Adrenal gland (tissue), 12 donors: Measurements from ENCODE around the gene SECISBP2. TPM values are rescaled to one million over a fixed set of nuclear protein-coding genes. Genes with fewer than 3 reads are reported as not detected.
A peak's percentile ranks its signal among the peaks of the same experiment; 100 is the strongest.

Experiments
- DNase-seq, 7 donors: peaks; one replicate each; pipeline ENCODE4 v3.0.0-alpha.2; 2019 to 2020
- H3K27ac ChIP-seq, 5 donors: fragments of 200-600 bp; sonication (generic) in 4 of 5; 1 replicate in 3 of 5; 2 replicates in 2 of 5; pipeline versions ENCODE4 v1.5.1 to v1.8.0; 2016 to 2020; ENCODE audit warnings: mild to moderate bottlenecking in 1 of 5
- H3K27me3 ChIP-seq: fragments of 200-600 bp; 2 replicates; pipeline ENCODE4 v1.8.0; 2021
- H3K36me3 ChIP-seq, 2 donors: fragments of 200-600 bp; replicated peaks in 1 of 2; 1 replicate in 1 of 2; 2 replicates in 1 of 2; pipeline versions ENCODE4 v1.5.1 to v1.8.0; 2018 to 2022
- H3K4me1 ChIP-seq, 2 donors: fragments of 200-600 bp; replicated peaks in 1 of 2; 1 replicate in 1 of 2; 2 replicates in 1 of 2; pipeline versions ENCODE4 v1.5.1 to v1.8.0; 2018 to 2021
- H3K4me3 ChIP-seq, 4 donors: fragments of 200-600 bp; sonication (generic) in 3 of 4; one replicate each; pipeline ENCODE4 v1.5.1; 2016 to 2018
- H3K9me3 ChIP-seq, 3 donors: fragments of 200-600 bp; sonication (generic) in 1 of 3; replicated peaks in 1 of 3; 1 replicate in 2 of 3; 2 replicates in 1 of 3; pipeline versions ENCODE4 v1.5.1 to v1.8.0; 2016 to 2021
- POLR2A ChIP-seq, 2 donors: fragments of 450-650 bp; IDR thresholded peaks; one replicate each; pipeline ENCODE4 v1.6.1; 2017; ENCODE audit warnings: antibody characterized with exemption in 2 of 2, mild to moderate bottlenecking in 2 of 2, moderate library complexity in 1 of 2
- WGBS, 4 donors: extraction: QIAGEN DNeasy Blood & Tissue Kit in 2 of 4; methylation state at CpG; one replicate each; pipeline versions ENCODE4 v1.1.5 to v1.1.7; 2013 to 2017; 5-methylcytosine and 5-hydroxymethylcytosine counted together
- intact Hi-C, 2 donors: fragments of 100-400 bp; cut with DNase I; formaldehyde crosslinking; loops; one replicate each; pipeline versions ENCODE4 v1.14.1 to v1.15.0; 2022 to 2023
- polyA plus RNA-seq, 3 donors: library from polyadenylated mRNA; stranded (reverse); fragments of 200-250 nt in 2 of 3; fragments of 350-450 nt in 1 of 3; fragmentation: Illumina TruSeq in 1 of 3; extraction: RNeasy Lipid Tissue Mini Kit (QIAGEN cat#74804) in 1 of 3; gene quantifications; one replicate each; pipeline ENCODE4 v1.2.3, GENCODE V29; 2013 to 2014
- total RNA-seq, 9 donors: library from RNA; depleted of rRNA in 4 of 9; stranded (reverse); fragments of >200 nt in 4 of 9; fragments of 120-200 nt in 1 of 9; fragmentation: NEBNext Ultra II Directional in 1 of 9; extraction: Animal tissue kit (Norgen Biotek cat#: 25700) in 1 of 9; gene quantifications; one replicate each; pipeline versions ENCODE4 v1.1.0 to v1.2.4, GENCODE V29; 2013 to 2023
- TF ChIP-seq, protein P1 (sequence below), 6 experiments: fragments of 450-650 bp in 4 of 6; fragments of 200-600 bp in 2 of 6; sonication (generic) in 1 of 6; IDR thresholded peaks; 1 replicate in 5 of 6; 2 replicates in 1 of 6; pipeline versions ENCODE4 v1.5.1 to v1.8.0; 2016 to 2021; ENCODE audit warnings: antibody characterized with exemption in 6 of 6, mild to moderate bottlenecking in 2 of 6, moderate library complexity in 1 of 6
- donor health status: healthy with polysubstance abuse.
- donor health status: Bipolar disorder and iron deficiency.
- donor health status: DM: yes; HTN: yes; CAD: no.
- donor health status: DM: no; HTN: no; CAD: no.
- donor health status: DM: no; HTN: no; CAD: no.
- donor health status: DM: yes; HTN: yes; CAD: no.

Gene SECISBP2
- total and polyA plus RNA-seq, 12 donors = 31.7 to 76.1 (median 46.8) TPM

DNA sequence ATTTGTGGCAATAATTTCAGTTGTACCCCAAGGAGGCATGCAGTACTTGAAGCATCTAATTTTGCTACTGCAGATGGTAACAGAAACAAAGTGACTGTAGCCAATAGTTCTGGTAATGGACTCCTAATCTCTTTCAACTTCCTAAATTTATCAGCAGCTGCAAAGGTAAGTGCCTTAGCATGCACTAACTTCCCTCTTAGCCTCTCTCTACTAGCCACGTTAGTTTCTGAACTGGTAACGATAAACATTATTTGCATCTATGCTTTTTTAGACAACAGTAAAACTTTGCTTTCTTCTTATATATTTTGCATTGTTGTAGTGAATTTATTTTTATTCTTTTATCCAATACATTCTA lies 13.5 kb upstream of the SECISBP2 start:
- TF ChIP-seq POLR2A (IDR thresholded peaks at IDR 0.05) = no peak
- TF ChIP-seq, protein P1, sequence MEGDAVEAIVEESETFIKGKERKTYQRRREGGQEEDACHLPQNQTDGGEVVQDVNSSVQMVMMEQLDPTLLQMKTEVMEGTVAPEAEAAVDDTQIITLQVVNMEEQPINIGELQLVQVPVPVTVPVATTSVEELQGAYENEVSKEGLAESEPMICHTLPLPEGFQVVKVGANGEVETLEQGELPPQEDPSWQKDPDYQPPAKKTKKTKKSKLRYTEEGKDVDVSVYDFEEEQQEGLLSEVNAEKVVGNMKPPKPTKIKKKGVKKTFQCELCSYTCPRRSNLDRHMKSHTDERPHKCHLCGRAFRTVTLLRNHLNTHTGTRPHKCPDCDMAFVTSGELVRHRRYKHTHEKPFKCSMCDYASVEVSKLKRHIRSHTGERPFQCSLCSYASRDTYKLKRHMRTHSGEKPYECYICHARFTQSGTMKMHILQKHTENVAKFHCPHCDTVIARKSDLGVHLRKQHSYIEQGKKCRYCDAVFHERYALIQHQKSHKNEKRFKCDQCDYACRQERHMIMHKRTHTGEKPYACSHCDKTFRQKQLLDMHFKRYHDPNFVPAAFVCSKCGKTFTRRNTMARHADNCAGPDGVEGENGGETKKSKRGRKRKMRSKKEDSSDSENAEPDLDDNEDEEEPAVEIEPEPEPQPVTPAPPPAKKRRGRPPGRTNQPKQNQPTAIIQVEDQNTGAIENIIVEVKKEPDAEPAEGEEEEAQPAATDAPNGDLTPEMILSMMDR (IDR thresholded peaks at IDR 0.05) = no peak
- Histone ChIP-seq H3K4me1 (peaks cover 0 to 6% of the 10 kb centered on the region in 2 donors), H3K4me3 (no peak overlapping the region), H3K9me3 (no peaks in the 10 kb centered on the region), H3K27ac (no peak overlapping the region), H3K27me3 (no peaks in the 10 kb centered on the region), H3K36me3 (no peaks in the 10 kb centered on the region)
- intact Hi-C loops = no loop called here
- 81 to 96% (median 89%) methylated on average over 2 of the region's 2 CpGs for WGBS, 4 donors
- no peak for DNase-seq

- no peak for DNase-seq
- no peaks in the 10 kb centered on the region for H3K36me3 ChIP-seq
- H3K9me3 ChIP-seq = no peaks in the 10 kb centered on the region
- intact Hi-C loops = no loop called here
- H3K4me3 ChIP-seq = no peak overlapping the region
- WGBS, 4 donors = 70 to 76% (median 73%) methylated on average over 3 of the region's 3 CpGs
- H3K27ac ChIP-seq = no peak overlapping the region
- H3K4me1 ChIP-seq = peaks cover 0 to 8% of the 10 kb centered on the region in 2 donors
- no peak for TF ChIP-seq POLR2A (IDR thresholded peaks at IDR 0.05)
- TF ChIP-seq, protein P1 (IDR thresholded peaks at IDR 0.05) = no peak
- no peaks in the 10 kb centered on the region for H3K27me3 ChIP-seq
Observed at GRCh38 chr9:89305868-89306267, 12.4 kb upstream of the SECISBP2 start.

DNA sequence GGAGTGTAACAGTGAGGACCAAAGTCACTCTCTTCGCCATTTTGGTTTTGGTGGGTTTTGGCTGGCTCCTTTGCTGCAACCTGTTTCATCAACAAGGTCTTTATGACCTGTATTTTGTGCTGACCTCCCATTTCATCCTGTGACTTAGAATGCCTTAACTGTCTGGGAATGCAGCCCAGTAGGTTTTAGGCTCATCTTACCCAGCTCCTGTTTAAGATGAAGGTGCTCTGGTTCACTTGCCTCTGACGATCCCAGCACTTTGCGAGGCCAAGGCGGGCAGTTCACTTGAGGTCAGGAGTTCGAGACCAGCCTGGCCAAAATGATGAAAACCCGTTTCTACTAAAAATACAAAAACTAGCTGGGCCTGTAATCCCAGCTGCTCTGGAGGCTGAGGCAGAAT lies 9.1 kb upstream of the SECISBP2 start:
- Histone ChIP-seq H3K27me3 (no peaks in the 10 kb centered on the region), H3K27ac (peak overlapping the region in 3 of 5 donors; percentile 98 to 100 (median 99)), H3K4me1 (peaks cover 8 to 32% of the 10 kb centered on the region in 2 donors), H3K9me3 (no peaks in the 10 kb centered on the region), H3K36me3 (no peaks in the 10 kb centered on the region), H3K4me3 (no peak overlapping the region)
- intact Hi-C loops = no loop called here
- peak in 1 of 7 donors; percentile 26 for DNase-seq
- WGBS, 4 donors = 85 to 96% (median 89%) methylated on average over 4 to 6 of the region's 6 CpGs
- TF ChIP-seq, protein P1 (IDR thresholded peaks at IDR 0.05) = no peak
- no peak for TF ChIP-seq POLR2A (IDR thresholded peaks at IDR 0.05)

DNA sequence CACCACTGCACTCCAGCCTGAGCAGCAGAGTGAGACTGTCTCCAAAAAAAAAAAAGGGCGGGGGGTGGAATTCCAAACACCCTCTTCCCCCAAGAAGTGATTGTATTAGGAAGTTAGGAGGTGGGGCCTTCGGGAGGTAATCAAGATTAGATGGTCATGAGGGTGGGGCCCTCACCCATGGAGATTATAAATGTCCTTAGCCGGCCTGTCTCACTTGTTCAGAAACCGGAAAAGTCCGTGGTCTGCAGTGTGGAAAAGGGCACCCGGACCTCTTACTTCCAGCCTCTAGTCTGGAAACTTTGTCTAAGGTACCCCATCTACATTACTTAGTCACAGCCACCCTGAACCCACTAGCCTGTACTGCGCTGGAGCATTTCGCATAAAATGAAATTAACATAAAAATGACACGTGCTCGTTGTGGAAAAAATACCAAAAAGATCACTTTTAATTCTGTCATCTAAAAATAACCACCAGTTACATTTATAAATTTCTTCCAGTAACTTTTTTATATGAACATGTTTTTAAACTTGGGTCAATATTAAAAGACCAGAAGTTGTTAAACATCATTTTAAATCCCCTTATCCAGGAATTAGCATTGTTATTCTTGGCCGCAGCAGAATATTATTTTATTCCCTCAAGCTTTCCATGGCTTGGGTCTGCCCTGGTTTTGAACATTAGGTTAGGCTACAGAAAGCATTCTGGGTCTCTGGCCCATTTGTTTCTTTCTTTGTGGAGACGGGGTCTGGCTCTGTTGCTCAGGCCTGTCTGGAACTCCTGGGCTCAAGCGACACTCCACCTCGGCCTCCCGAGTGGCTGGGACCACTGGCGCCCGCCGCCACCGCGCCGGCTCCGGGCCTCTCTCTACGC lies 8.5 kb upstream of the SECISBP2 start:
- Histone ChIP-seq H3K9me3 (no peaks in the 10 kb centered on the region), H3K27me3 (no peaks in the 10 kb centered on the region), H3K4me3 (peak overlapping the region; percentile 54 to 87 (median 71)), H3K36me3 (no peaks in the 10 kb centered on the region), H3K4me1 (peaks cover 8 to 32% of the 10 kb centered on the region in 2 donors), H3K27ac (peak overlapping the region; percentile 98 to 100 (median 99))
- TF ChIP-seq POLR2A (IDR thresholded peaks at IDR 0.05) = no peak
- TF ChIP-seq, protein P1 (IDR thresholded peaks at IDR 0.05) = peak in 2 of 6 experiments; percentile 11 to 17
- 23 to 50% (median 26%) methylated on average over 13 to 23 of the region's 23 CpGs for WGBS, 4 donors
- DNase-seq = peak in 3 of 7 donors; percentile 16 to 33 (median 27)
- intact Hi-C loops = no loop called here
